HG03097 (cell line): Measurements from ENCODE around the gene DYNLL1.
A peak's percentile ranks its signal among the peaks of the same experiment; 100 is the strongest.
"Not testable (repeated sequence)": the region's sequence is repeated elsewhere in the genome, so short reads cannot be mapped to it uniquely, and the experiment has no call there.

Source experiments
- ATAC-seq: cut with Tn5 transposase; IDR thresholded peaks from one replicate; pipeline ENCODE4 v1.9.1; 2021; ENCODE audit not compliant: unreplicated experiment, low FRiP score

DYNLL1 gene

DNA sequence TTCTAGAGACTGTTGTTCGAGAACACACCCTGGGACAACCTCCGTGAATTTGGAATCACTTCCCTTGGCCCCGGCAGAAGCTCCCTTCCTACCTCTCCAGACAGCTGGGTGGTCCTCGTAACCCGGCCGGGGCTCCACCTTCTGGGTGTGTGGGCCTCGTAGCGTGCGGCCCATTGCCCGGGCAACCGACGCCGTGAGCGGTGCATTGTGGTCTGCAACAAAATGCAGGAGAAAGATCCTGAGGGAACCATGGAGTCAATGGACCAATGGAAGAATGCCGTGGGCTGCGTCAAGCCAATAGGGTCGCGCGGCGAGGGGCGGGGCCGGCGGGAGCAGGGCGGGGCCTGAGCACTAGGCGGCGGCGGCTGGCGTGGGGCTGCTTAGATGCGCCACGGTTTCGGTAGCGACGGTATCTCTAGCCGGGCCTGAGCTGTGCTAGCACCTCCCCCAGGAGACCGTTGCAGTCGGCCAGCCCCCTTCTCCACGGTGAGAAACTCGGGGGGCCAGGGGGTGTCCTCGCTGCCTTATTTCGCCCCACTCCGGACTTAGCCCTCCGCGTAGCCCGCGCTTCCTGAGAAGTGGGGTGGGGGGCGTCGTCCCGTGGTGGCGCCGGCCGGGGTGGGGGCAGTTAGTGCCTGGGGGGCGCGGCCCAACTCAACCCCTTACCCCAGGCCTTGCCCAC, at the start of gene DYNLL1:
DYNLL1 (plus strand) TSS at position 383 of the 682 bp plus-strand sequence. CDS start 309 bp downstream, outside the sequence.
- peak; percentile 90 for ATAC-seq

DNA sequence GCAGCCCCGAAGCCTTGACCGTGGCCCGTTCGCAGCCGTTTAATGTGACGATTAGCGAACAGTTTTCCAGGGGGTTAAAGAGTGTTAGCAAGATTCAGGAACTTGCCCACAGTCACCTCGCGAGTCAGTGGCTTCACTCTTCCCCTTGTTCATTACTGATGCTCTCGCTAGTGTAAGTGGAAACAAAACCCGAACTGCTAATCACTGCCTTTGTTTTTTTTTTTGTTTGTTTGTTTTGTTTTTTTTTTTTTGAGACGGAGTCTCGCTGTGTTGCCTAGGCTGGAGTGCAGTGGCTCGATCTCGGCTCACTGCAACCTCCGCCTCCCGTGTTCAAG, 49.1 kb upstream of the DYNLL1 start:
- ATAC-seq: not testable (repeated sequence)

GRCh38 chr12:120447992-120448391, 47.9 kb upstream of the DYNLL1 start:
- ATAC-seq: no peak

GRCh38 chr12:120452524-120452923, 43.4 kb upstream of the DYNLL1 start:
- ATAC-seq: not testable (repeated sequence)

GRCh38 chr12:120453060-120453750, 42.7 kb upstream of the DYNLL1 start:
- no peak for ATAC-seq

- no peak for ATAC-seq
Observed at GRCh38 chr12:120453977-120454376, 41.9 kb upstream of the DYNLL1 start.

GRCh38 chr12:120455302-120455701, 40.6 kb upstream of the DYNLL1 start:
- no peak for ATAC-seq

DNA sequence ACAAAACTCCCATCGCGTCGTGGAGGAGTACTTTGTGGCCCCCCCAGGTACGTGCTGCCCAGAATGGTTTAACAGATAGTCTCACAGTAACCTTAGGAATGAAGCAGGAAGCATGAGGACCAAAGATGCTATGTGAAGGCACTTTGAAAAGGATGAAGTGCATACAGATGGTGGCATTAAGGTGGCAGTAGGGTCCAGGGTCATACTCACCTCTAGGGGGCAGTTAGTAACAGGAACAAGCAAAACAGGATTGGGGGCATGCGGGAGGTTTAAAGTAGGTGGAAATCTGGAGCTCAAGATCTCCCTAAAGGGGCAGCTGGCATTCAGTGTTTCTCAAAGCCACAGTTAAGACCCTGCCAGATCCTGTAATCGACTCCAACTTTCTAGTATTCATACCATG, 38.8 kb upstream of the DYNLL1 start:
- ATAC-seq: no peak

- ATAC-seq: no peak
Observed at GRCh38 chr12:120460157-120460556, 35.8 kb upstream of the DYNLL1 start.

- ATAC-seq: no peak
Observed at GRCh38 chr12:120462099-120462640, 33.7 kb upstream of the DYNLL1 start.

DNA sequence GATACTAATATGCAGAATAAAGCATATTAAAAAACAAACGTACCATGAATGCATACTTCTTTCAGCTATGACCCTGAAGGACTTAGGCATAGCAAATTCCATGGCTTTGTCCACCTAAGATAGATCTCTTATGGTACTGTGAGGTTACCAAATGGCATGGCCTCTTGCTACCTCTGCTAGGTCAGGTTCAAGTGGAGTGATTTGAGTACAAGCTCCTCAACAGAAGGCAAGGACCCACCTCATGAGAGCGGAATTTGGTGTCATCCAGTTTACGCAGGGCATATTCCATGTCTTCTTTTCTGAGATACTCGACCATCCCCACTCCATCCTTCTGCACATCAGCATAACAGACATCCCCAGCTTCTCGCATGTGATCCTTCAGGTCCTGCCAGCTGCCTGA, 32.2 kb upstream of the DYNLL1 start:
- no peak for ATAC-seq

DNA sequence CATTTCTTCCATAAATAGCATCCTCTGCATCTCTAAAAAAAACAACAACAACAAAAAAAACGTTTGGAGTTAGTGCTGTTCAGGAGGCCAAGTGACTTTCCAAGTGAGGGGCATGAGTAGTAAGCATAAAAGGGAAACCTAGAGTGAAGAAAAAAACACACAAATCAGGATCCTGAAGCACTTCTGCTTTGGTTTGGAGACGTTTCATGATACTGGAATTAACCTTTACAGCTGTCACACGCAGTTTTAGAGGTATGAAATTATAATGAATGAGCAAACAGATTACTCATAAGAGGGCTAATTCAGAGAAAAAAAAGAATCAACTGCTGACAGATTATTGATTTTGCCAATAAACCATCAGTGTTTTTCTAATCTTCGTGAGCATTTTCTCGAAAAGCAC, 30.2 kb upstream of the DYNLL1 start:
- ATAC-seq: no peak

DNA sequence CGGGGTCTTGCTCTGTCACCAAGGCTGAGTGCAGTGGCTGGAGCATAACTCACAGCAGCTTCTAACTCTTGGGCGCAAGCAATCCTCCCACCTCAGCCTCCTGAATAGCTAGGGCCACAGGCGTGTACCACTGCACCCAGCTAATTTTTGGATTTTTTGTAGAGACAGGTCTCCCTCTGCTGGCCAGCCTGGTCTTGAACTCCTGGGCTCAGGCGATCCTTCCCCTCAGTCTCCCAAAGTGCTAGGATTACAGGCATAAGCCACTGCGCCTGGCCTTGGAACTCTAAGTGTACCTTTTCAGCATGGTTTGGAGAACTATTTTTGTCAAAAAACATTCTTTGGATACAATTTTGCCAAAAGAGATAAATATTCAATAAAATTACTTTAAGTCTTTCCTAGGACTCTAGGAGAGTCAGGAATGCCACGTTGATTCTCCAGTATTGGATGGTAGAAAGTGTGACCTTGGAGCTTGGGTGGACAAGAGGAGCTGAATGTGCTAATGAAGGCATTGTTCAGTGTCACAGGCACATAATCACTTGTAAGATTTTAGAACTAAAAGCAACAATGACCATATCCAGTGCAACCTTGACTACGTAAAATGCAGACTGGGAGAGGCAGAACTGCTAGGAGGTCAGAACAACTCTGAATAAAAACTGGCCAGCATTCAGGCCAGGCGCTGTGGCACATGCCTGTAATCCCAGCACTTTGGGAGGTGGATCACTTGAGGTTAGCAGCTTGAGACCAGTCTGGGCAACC, 29.2 kb upstream of the DYNLL1 start:
- ATAC-seq: no peak

DNA sequence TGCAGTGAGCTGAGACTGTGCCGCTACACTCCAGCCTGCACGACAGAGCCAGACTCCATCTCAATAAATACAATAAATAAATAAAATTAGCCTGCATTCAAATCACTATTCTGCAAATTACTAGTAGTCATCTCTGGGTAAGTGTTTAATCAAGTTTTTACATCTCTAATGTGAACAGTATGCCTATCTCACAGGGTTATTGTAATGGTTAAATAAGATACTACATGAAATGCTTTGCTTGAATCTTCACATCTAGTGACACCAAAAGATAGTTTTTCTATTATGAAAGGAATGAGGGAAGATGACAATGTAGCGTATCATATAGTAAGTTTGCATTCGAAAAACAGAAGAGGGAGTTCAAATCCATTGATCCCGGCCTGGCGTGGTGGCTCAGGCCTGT, 28.5 kb upstream of the DYNLL1 start:
- no peak for ATAC-seq

DNA sequence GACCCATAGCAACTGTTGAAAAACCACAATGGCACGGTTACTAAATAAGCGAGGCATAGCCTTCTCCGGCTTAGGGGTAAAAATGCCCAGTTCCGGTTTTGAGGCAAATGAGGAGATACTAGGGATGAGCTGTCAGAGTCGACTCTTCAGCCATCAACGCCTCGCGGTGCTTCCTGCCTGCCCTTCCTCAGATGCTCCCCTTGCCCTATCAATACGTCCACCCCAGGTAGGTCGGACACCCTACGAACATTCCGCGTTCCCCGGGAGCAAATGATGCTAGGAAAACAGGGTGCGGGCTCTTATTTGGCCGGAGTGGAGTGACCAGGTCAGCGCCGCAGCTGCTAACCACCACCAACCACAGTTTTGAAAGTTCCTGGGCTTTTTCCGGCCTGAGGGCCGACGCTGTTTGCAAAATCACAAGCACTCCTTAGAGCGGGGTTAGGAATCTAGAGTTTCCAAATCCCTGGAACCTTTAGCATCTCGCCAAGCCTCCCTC, 27.5 kb upstream of the DYNLL1 start:
- no peak for ATAC-seq

DNA sequence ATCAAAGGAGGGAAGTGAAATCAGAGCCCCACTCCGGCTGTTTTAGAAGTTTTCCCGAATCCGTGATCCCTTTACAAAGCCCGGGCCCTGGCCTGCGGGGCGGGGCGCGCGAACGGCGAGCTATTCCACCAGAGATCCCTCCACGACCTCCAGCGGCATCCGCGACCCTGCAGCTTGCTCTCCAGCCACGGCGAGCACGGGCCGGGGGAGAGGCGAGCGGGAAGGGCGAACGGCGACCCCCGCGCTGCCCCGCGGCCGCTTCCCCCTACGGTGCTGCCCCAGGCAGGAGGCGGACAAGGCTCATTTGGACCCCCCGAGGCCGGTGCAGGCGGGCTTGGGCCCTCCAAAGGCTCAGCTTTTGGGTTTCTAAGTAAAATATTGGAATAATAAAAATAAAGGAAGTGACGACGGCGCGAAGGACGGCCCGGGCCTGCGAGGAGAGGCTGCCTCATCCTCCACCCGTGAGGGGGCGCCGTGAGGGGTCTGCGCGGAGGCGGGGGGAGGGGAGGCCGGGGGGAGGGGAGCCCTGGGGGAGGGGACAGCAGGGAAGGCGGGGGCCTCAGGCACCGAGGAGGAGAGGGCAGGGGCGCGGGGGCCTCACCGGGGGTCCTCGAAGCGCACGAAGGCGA, 27.0 kb upstream of the DYNLL1 start:
- peak; percentile 27 for ATAC-seq

- peak; percentile 91 for ATAC-seq
Observed at GRCh38 chr12:120469450-120470149, 26.3 kb upstream of the DYNLL1 start, which contains the start of gene SRSF9. TSS of gene SRSF9 (minus strand) at chr12:120469748. CDS start at chr12:120469609, 139 bp downstream.

GRCh38 chr12:120470150-120470784, 25.6 kb upstream of the DYNLL1 start:
- no peak for ATAC-seq

GRCh38 chr12:120472521-120472920, 23.4 kb upstream of the DYNLL1 start:
- no peak for ATAC-seq
